Kasumi-1 (cell line): Measurements from ENCODE around the gene RAD21L1.

Experiments used
- DNase-seq, 2 experiments: peaks; one replicate each; lab custom pipeline; 2025; lab: John Stamatoyannopoulos, UW

The RAD21L1 gene

GRCh38 chr20:1296117-1296610 is 70.3 kb downstream of the RAD21L1 start:
- DNase-seq, result no peak

GRCh38 chr20:1296922-1297321 is 71.1 kb downstream of the RAD21L1 start:
- no peak for DNase-seq

- no peak for DNase-seq
Observed at GRCh38 chr20:1297486-1297885, 71.6 kb downstream of the RAD21L1 start.

GRCh38 chr20:1298166-1298565 is 72.3 kb downstream of the RAD21L1 start:
- no peak for DNase-seq

GRCh38 chr20:1298888-1299511 is 73.2 kb downstream of the RAD21L1 start:
- no peak for DNase-seq

GRCh38 chr20:1299522-1299921 is 73.7 kb downstream of the RAD21L1 start:
- DNase-seq, result no peak

GRCh38 chr20:1300083-1300840 is 74.4 kb downstream of the RAD21L1 start:
- DNase-seq, result no peak

GRCh38 chr20:1301031-1301529 is 75.2 kb downstream of the RAD21L1 start:
- DNase-seq, result peak; percentile 70 to 74

- DNase-seq, result no peak
Observed at GRCh38 chr20:1302685-1303541, 77.1 kb downstream of the RAD21L1 start.

GRCh38 chr20:1304710-1305515 is 79.1 kb downstream of the RAD21L1 start:
- no peak for DNase-seq
